ENCODE data around the gene CMYA5. TPM values are rescaled to one million over a fixed set of nuclear protein-coding genes. Genes with fewer than 3 reads are reported as not detected.

The CMYA5 gene
- total and polyA plus RNA-seq, 5 donors from 2014 or later: 0.05 to 0.10 TPM; not detected in 3

GRCh38 chr5:79791843-79792242 lies 102.2 kb downstream of the CMYA5 start:
- Mint-ChIP-seq H3K27me3 (no peaks in the 10 kb centered on the region), H3K4me3 (no peak overlapping the region), H3K36me3 (peaks cover 3% of the 10 kb centered on the region), H3K27ac (no peak overlapping the region), H3K4me1 (no peaks in the 10 kb centered on the region), H3K9me3 (peaks cover 0 to 6% (median 0%) of the 10 kb centered on the region in 7 donors)
- Histone ChIP-seq H3K9me3 (ENCODE audit: control insufficient read depth in 2 of 2, low read length in 2 of 2) (no peaks in the 10 kb centered on the region), H3K27ac (ENCODE audit: insufficient read depth, low read length, poor library complexity, severe bottlenecking) (no peak overlapping the region), H3K27me3 (ENCODE audit: control insufficient read depth, insufficient read depth, low read length) (peaks cover 3% of the 10 kb centered on the region), H3K36me3 (ENCODE audit: control insufficient read depth, insufficient read depth, low read length) (no peaks in the 10 kb centered on the region), H3K4me1 (ENCODE audit: control insufficient read depth, insufficient read depth, low read length, poor library complexity, severe bottlenecking) (no peaks in the 10 kb centered on the region), H3K4me3 (ENCODE audit: low read depth, low read length) (no peak overlapping the region)
- ATAC-seq (ENCODE audit: low read depth in 2 of 2) (no peak), DNase-seq (no peak)

- Mint-ChIP-seq H3K36me3 (peaks cover 3% of the 10 kb centered on the region), H3K4me3 (no peak overlapping the region), H3K4me1 (no peaks in the 10 kb centered on the region), H3K27ac (no peak overlapping the region), H3K27me3 (no peaks in the 10 kb centered on the region), H3K9me3 (peaks cover 0 to 6% (median 0%) of the 10 kb centered on the region in 7 donors)
- DNase-seq (no peak), ATAC-seq (ENCODE audit: low read depth in 2 of 2) (no peak)
- Histone ChIP-seq H3K4me1 (ENCODE audit: control insufficient read depth, insufficient read depth, low read length, poor library complexity, severe bottlenecking) (no peaks in the 10 kb centered on the region), H3K27me3 (ENCODE audit: control insufficient read depth, insufficient read depth, low read length) (peaks cover 3% of the 10 kb centered on the region), H3K4me3 (ENCODE audit: low read depth, low read length) (no peak overlapping the region), H3K27ac (ENCODE audit: insufficient read depth, low read length, poor library complexity, severe bottlenecking) (no peak overlapping the region), H3K36me3 (ENCODE audit: control insufficient read depth, insufficient read depth, low read length) (no peaks in the 10 kb centered on the region), H3K9me3 (ENCODE audit: control insufficient read depth in 2 of 2, low read length in 2 of 2) (no peaks in the 10 kb centered on the region)
Observed at GRCh38 chr5:79792463-79792862, 102.8 kb downstream of the CMYA5 start.

- H3K9me3 Mint-ChIP-seq: peaks cover 0 to 6% (median 0%) of the 10 kb centered on the region in 7 donors
- Histone ChIP-seq H3K4me1 (ENCODE audit: control insufficient read depth, insufficient read depth, low read length, poor library complexity, severe bottlenecking) (no peaks in the 10 kb centered on the region), H3K9me3 (ENCODE audit: control insufficient read depth in 2 of 2, low read length in 2 of 2) (no peaks in the 10 kb centered on the region), H3K27ac (ENCODE audit: insufficient read depth, low read length, poor library complexity, severe bottlenecking) (no peak overlapping the region), H3K4me3 (ENCODE audit: low read depth, low read length) (no peak overlapping the region), H3K36me3 (ENCODE audit: control insufficient read depth, insufficient read depth, low read length) (no peaks in the 10 kb centered on the region), H3K27me3 (ENCODE audit: control insufficient read depth, insufficient read depth, low read length) (peaks cover 3% of the 10 kb centered on the region)
- H3K4me1 Mint-ChIP-seq: no peaks in the 10 kb centered on the region
- H3K36me3 Mint-ChIP-seq: peaks cover 3% of the 10 kb centered on the region
- DNase-seq (no peak), ATAC-seq (ENCODE audit: low read depth in 2 of 2) (no peak)
- no peak overlapping the region for H3K4me3 Mint-ChIP-seq
- H3K27ac Mint-ChIP-seq: no peak overlapping the region
- H3K27me3 Mint-ChIP-seq: no peaks in the 10 kb centered on the region
Observed at GRCh38 chr5:79793304-79793703, 103.7 kb downstream of the CMYA5 start.

GRCh38 chr5:79793722-79794121 lies 104.1 kb downstream of the CMYA5 start:
- Mint-ChIP-seq H3K27me3 (no peaks in the 10 kb centered on the region), H3K27ac (no peak overlapping the region), H3K4me1 (no peaks in the 10 kb centered on the region), H3K36me3 (peaks cover 3% of the 10 kb centered on the region), H3K4me3 (no peak overlapping the region), H3K9me3 (peaks cover 0 to 6% (median 0%) of the 10 kb centered on the region in 7 donors)
- peaks cover 3% of the 10 kb centered on the region for H3K27me3 ChIP-seq (ENCODE audit: control insufficient read depth, insufficient read depth, low read length)
- H3K27ac ChIP-seq (ENCODE audit: insufficient read depth, low read length, poor library complexity, severe bottlenecking): no peak overlapping the region
- H3K4me1 ChIP-seq (ENCODE audit: control insufficient read depth, insufficient read depth, low read length, poor library complexity, severe bottlenecking): no peaks in the 10 kb centered on the region
- DNase-seq (no peak), ATAC-seq (ENCODE audit: low read depth in 2 of 2) (no peak)
- H3K9me3 ChIP-seq (ENCODE audit: control insufficient read depth in 2 of 2, low read length in 2 of 2): no peaks in the 10 kb centered on the region
- H3K36me3 ChIP-seq (ENCODE audit: control insufficient read depth, insufficient read depth, low read length): no peaks in the 10 kb centered on the region
- no peak overlapping the region for H3K4me3 ChIP-seq (ENCODE audit: low read depth, low read length)

GRCh38 chr5:79794347-79794746 lies 104.7 kb downstream of the CMYA5 start:
- no peaks in the 10 kb centered on the region for H3K4me1 Mint-ChIP-seq
- H3K4me3 ChIP-seq (ENCODE audit: low read depth, low read length): no peak overlapping the region
- DNase-seq: no peak
- no peak for ATAC-seq (ENCODE audit: low read depth in 2 of 2)
- H3K27me3 ChIP-seq (ENCODE audit: control insufficient read depth, insufficient read depth, low read length): no peaks in the 10 kb centered on the region
- H3K9me3 Mint-ChIP-seq: peaks cover 0 to 6% (median 0%) of the 10 kb centered on the region in 7 donors
- peaks cover 3% of the 10 kb centered on the region for H3K36me3 Mint-ChIP-seq
- H3K27ac ChIP-seq (ENCODE audit: insufficient read depth, low read length, poor library complexity, severe bottlenecking): no peak overlapping the region
- H3K36me3 ChIP-seq (ENCODE audit: control insufficient read depth, insufficient read depth, low read length): no peaks in the 10 kb centered on the region
- H3K27me3 Mint-ChIP-seq: no peaks in the 10 kb centered on the region
- no peaks in the 10 kb centered on the region for H3K4me1 ChIP-seq (ENCODE audit: control insufficient read depth, insufficient read depth, low read length, poor library complexity, severe bottlenecking)
- no peaks in the 10 kb centered on the region for H3K9me3 ChIP-seq (ENCODE audit: control insufficient read depth in 2 of 2, low read length in 2 of 2)
- H3K4me3 Mint-ChIP-seq: no peak overlapping the region
- no peak overlapping the region for H3K27ac Mint-ChIP-seq

- no peaks in the 10 kb centered on the region for H3K27me3 ChIP-seq (ENCODE audit: control insufficient read depth, insufficient read depth, low read length)
- ATAC-seq (ENCODE audit: low read depth in 2 of 2) (no peak), DNase-seq (no peak)
- Mint-ChIP-seq H3K36me3 (peaks cover 3% of the 10 kb centered on the region), H3K4me3 (no peak overlapping the region), H3K9me3 (no peaks in the 10 kb centered on the region), H3K27ac (no peak overlapping the region), H3K27me3 (no peaks in the 10 kb centered on the region), H3K4me1 (peaks cover 0 to 1% (median 0%) of the 10 kb centered on the region in 4 donors)
- H3K4me3 ChIP-seq (ENCODE audit: low read depth, low read length): no peak overlapping the region
- H3K9me3 ChIP-seq (ENCODE audit: control insufficient read depth in 2 of 2, low read length in 2 of 2): no peaks in the 10 kb centered on the region
- H3K4me1 ChIP-seq (ENCODE audit: control insufficient read depth, insufficient read depth, low read length, poor library complexity, severe bottlenecking): no peaks in the 10 kb centered on the region
- no peaks in the 10 kb centered on the region for H3K36me3 ChIP-seq (ENCODE audit: control insufficient read depth, insufficient read depth, low read length)
- H3K27ac ChIP-seq (ENCODE audit: insufficient read depth, low read length, poor library complexity, severe bottlenecking): no peak overlapping the region
Observed at GRCh38 chr5:79795764-79796398, 106.2 kb downstream of the CMYA5 start.

GRCh38 chr5:79798893-79799590 lies 109.4 kb downstream of the CMYA5 start:
- Mint-ChIP-seq H3K27ac (no peak overlapping the region), H3K27me3 (no peaks in the 10 kb centered on the region), H3K4me1 (peaks cover 0 to 15% (median 5%) of the 10 kb centered on the region in 4 donors), H3K4me3 (no peak overlapping the region), H3K9me3 (peaks cover 0 to 3% (median 0%) of the 10 kb centered on the region in 7 donors), H3K36me3 (peaks cover 3% of the 10 kb centered on the region)
- DNase-seq: no peak
- Histone ChIP-seq H3K4me3 (ENCODE audit: low read depth, low read length) (no peak overlapping the region), H3K36me3 (ENCODE audit: control insufficient read depth, insufficient read depth, low read length) (no peaks in the 10 kb centered on the region), H3K4me1 (ENCODE audit: control insufficient read depth, insufficient read depth, low read length, poor library complexity, severe bottlenecking) (no peaks in the 10 kb centered on the region), H3K27me3 (ENCODE audit: control insufficient read depth, insufficient read depth, low read length) (no peaks in the 10 kb centered on the region), H3K27ac (ENCODE audit: insufficient read depth, low read length, poor library complexity, severe bottlenecking) (no peak overlapping the region), H3K9me3 (ENCODE audit: control insufficient read depth in 2 of 2, low read length in 2 of 2) (no peaks in the 10 kb centered on the region)
- ATAC-seq (ENCODE audit: low read depth in 2 of 2): no peak

Data from CD4-positive, CD25-positive, alpha-beta regulatory T cell (primary cell).